Measurements from ENCODE around the gene DMXL1. TPM values are rescaled to one million over a fixed set of nuclear protein-coding genes. Genes with fewer than 3 reads are reported as not detected.

The DMXL1 gene
- total and polyA plus RNA-seq, 3 donors from 2014 or later: 16.0 to 93.3 (median 63.9) TPM

DNA sequence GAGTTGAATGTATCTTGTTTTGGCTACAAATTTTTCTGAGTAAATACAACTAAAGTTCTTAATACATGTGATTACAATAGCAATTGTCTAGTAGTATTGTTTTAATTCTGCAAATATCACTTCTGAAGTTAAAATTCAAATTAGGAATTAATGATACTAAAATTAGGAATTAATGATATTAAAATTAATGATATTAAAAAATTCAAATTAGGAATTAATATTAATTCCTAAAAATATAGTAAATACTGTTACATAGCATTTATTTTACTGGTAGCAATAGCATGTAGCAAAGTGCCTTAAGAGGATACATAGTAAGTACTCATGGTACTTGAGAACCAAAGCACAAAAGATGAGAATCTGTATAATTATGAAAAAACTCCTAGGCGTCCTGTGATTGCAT lies 136.2 kb downstream of the DMXL1 start:
- Histone ChIP-seq H3K27me3 (no peaks in the 10 kb centered on the region), H3K36me3 (ENCODE audit: low read depth, missing control alignments) (no peaks in the 10 kb centered on the region), H3K9me3 (no peaks in the 10 kb centered on the region), H3K4me3 (no peak overlapping the region), H3K27ac (no peak overlapping the region), H3K4me1 (no peaks in the 10 kb centered on the region)
- no peak for DNase-seq
- intact Hi-C loops (cut with DNase I; ENCODE audit: low total_unique reads): no loop called here
- TF ChIP-seq CTCF (IDR thresholded peaks at IDR 0.05) (no peak), POLR2A (IDR thresholded peaks at IDR 0.05) (no peak)
- 85 to 87% methylated on average over 1 of the region's 1 CpG for WGBS, 2 donors

GRCh38 chr5:119212026-119212425 lies 141.1 kb downstream of the DMXL1 start:
- no peaks in the 10 kb centered on the region for H3K36me3 ChIP-seq (ENCODE audit: low read depth, missing control alignments)
- no peaks in the 10 kb centered on the region for H3K4me1 ChIP-seq
- TF ChIP-seq POLR2A (IDR thresholded peaks at IDR 0.05) (no peak), CTCF (IDR thresholded peaks at IDR 0.05) (no peak)
- intact Hi-C loops (cut with DNase I; ENCODE audit: low total_unique reads): no loop called here
- no peak overlapping the region for H3K27ac ChIP-seq
- no peaks in the 10 kb centered on the region for H3K27me3 ChIP-seq
- no peaks in the 10 kb centered on the region for H3K9me3 ChIP-seq
- 96 to 99% methylated on average over 2 of the region's 2 CpGs for WGBS, 2 donors
- no peak for DNase-seq
- H3K4me3 ChIP-seq: no peak overlapping the region

DNA sequence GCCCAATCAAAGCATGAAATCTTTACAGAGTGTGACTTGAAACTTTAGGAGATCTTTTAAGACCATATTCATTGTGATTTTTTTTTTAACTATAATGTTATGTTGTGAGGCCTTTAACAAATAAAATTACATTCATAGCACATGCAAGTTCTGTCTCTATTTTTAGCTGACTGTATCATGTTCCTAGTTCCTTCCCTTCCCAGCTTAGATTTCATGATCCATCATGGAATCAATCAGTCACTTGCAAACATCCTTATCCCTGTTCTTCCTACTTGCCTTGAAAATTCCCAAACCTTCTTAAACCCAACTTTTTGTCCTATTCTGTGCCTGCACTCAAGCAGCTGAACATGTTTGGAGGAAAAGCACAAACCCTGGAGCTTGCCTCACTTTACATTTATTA lies 141.8 kb downstream of the DMXL1 start:
- no peak for DNase-seq
- TF ChIP-seq POLR2A (IDR thresholded peaks at IDR 0.05): no peak
- no peak for TF ChIP-seq CTCF (IDR thresholded peaks at IDR 0.05)
- intact Hi-C loops (cut with DNase I; ENCODE audit: low total_unique reads): no loop called here
- H3K4me1 ChIP-seq: no peaks in the 10 kb centered on the region
- H3K4me3 ChIP-seq: no peak overlapping the region
- no peaks in the 10 kb centered on the region for H3K36me3 ChIP-seq (ENCODE audit: low read depth, missing control alignments)
- H3K9me3 ChIP-seq: no peaks in the 10 kb centered on the region
- no peak overlapping the region for H3K27ac ChIP-seq
- H3K27me3 ChIP-seq: no peaks in the 10 kb centered on the region

GRCh38 chr5:119217183-119217582 lies 146.3 kb downstream of the DMXL1 start:
- Histone ChIP-seq H3K27ac (no peak overlapping the region), H3K4me1 (no peaks in the 10 kb centered on the region), H3K36me3 (ENCODE audit: low read depth, missing control alignments) (no peaks in the 10 kb centered on the region), H3K27me3 (no peaks in the 10 kb centered on the region), H3K4me3 (no peak overlapping the region), H3K9me3 (no peaks in the 10 kb centered on the region)
- intact Hi-C loops (cut with DNase I; ENCODE audit: low total_unique reads): no loop called here
- no peak for TF ChIP-seq POLR2A (IDR thresholded peaks at IDR 0.05)
- TF ChIP-seq CTCF (IDR thresholded peaks at IDR 0.05): no peak
- no peak for DNase-seq
- 93 to 95% methylated on average over 3 of the region's 3 CpGs for WGBS, 2 donors

GRCh38 chr5:119218830-119219782 lies 148.2 kb downstream of the DMXL1 start:
- DNase-seq: no peak
- no peaks in the 10 kb centered on the region for H3K36me3 ChIP-seq (ENCODE audit: low read depth, missing control alignments)
- no peak overlapping the region for H3K27ac ChIP-seq
- no peak overlapping the region for H3K4me3 ChIP-seq
- WGBS, 2 donors: 90 to 93% methylated on average over 6 of the region's 6 CpGs
- H3K27me3 ChIP-seq: no peaks in the 10 kb centered on the region
- H3K4me1 ChIP-seq: no peaks in the 10 kb centered on the region
- H3K9me3 ChIP-seq: no peaks in the 10 kb centered on the region
- intact Hi-C loops (cut with DNase I; ENCODE audit: low total_unique reads): no loop called here
- TF ChIP-seq POLR2A (IDR thresholded peaks at IDR 0.05) (no peak), CTCF (IDR thresholded peaks at IDR 0.05) (no peak)
